H1 (cell line): Measurements from ENCODE around the gene SPP1. TPM values are rescaled to one million over a fixed set of nuclear protein-coding genes. Genes with fewer than 3 reads are reported as not detected.

Experiments used
- CTCF ChIA-PET: fragments of 300-600 bp; sonication (Branson Sonifier 250); formaldehyde crosslinking; loops from one replicate; lab custom pipeline; 2021; ENCODE audit not compliant: partially characterized antibody; lab: Charles Lee
- POLR2A ChIA-PET: fragments of 300-600 bp; sonication (Branson Sonifier 250); formaldehyde crosslinking; loops from one replicate; lab custom pipeline; 2021; ENCODE audit warnings: inconsistent platforms; ENCODE audit not compliant: partially characterized antibody; lab: Charles Lee
- DNase-seq, 2 experiments: peaks; one replicate each; pipeline versions ENCODE4 v3.0.0 to v3.0.0-alpha.2; 2010 to 2022; ENCODE audit warnings: low spot score in 2 of 2, low read depth in 1 of 2, mixed read lengths in 1 of 2
- FAIRE-seq: peaks from 2 replicates; lab custom pipeline; 2011; peaks lifted over from hg19 to GRCh38; lab: Jason Lieb, UNC
- H2AFZ ChIP-seq: 2 replicates; pipeline ENCODE4 v1.8.1; 2012; ENCODE audit warnings: low read length, inconsistent platforms
- H2AK5ac ChIP-seq: 2 replicates; pipeline ENCODE4 v1.6.1; 2013; ENCODE audit warnings: low read depth, low read length
- H2BK120ac ChIP-seq: replicated peaks from 2 replicates; pipeline ENCODE3; 2013; ENCODE audit warnings: low read depth, low read length, inconsistent platforms
- H2BK12ac ChIP-seq: 2 replicates; pipeline ENCODE4 v1.6.1; 2013; ENCODE audit warnings: low read depth, low read length
- H2BK15ac ChIP-seq: 2 replicates; pipeline ENCODE4 v1.6.1; 2013; ENCODE audit warnings: low read length
- H2BK20ac ChIP-seq: 2 replicates; pipeline ENCODE4 v1.6.1; 2013; ENCODE audit warnings: low read length
- H2BK5ac ChIP-seq: 2 replicates; pipeline ENCODE4 v1.6.1; 2013; ENCODE audit warnings: low read depth, low read length
- H3K14ac ChIP-seq: 2 replicates; pipeline ENCODE4 v1.6.1; 2013; ENCODE audit warnings: inconsistent platforms; ENCODE audit not compliant: insufficient read length
- H3K18ac ChIP-seq: 2 replicates; pipeline ENCODE4 v1.6.1; 2013; ENCODE audit warnings: low read length; ENCODE audit errors: extremely low read depth
- H3K23ac ChIP-seq: 2 replicates; pipeline ENCODE4 v1.6.1; 2013; ENCODE audit warnings: inconsistent platforms; ENCODE audit not compliant: insufficient read length
- H3K23me2 ChIP-seq: 2 replicates; pipeline ENCODE4 v1.6.1; 2013; ENCODE audit warnings: low read depth, low read length
- H3K27ac ChIP-seq: 2 replicates; pipeline ENCODE4 v1.6.1; 2011; ENCODE audit warnings: low read depth, low read length, inconsistent platforms
- H3K27me3 ChIP-seq, 4 experiments: replicated peaks in 1 of 4; 1 replicate in 1 of 4; 2 replicates in 3 of 4; pipeline versions ENCODE4 v1.6.1 to v1.8.1; 2011 to 2013; ENCODE audit warnings: low read length in 3 of 4, mild to moderate bottlenecking in 3 of 4, inconsistent platforms in 2 of 4, mixed read lengths in 2 of 4, moderate library complexity in 1 of 4; ENCODE audit not compliant: control insufficient read depth in 3 of 4, insufficient read depth in 3 of 4; ENCODE audit errors: extremely low read depth in 1 of 4
- H3K36me3 ChIP-seq, 4 experiments: 2 replicates each; pipeline versions ENCODE4 v1.6.1 to v1.8.1; 2011 to 2013; ENCODE audit warnings: mild to moderate bottlenecking in 4 of 4, low read length in 3 of 4, moderate library complexity in 2 of 4, control low read depth in 1 of 4, inconsistent platforms in 1 of 4; ENCODE audit not compliant: insufficient read depth in 4 of 4, control insufficient read depth in 2 of 4
- H3K4ac ChIP-seq: replicated peaks from 2 replicates; pipeline ENCODE3; 2013; ENCODE audit warnings: low read length, low read depth, mixed read lengths, inconsistent platforms; ENCODE audit not compliant: insufficient read length
- H3K4me1 ChIP-seq, 4 experiments: replicated peaks in 1 of 4; 1 replicate in 1 of 4; 2 replicates in 3 of 4; pipeline versions ENCODE4 v1.6.1 to v1.8.1; 2011 to 2013; ENCODE audit warnings: low read length in 3 of 4, inconsistent platforms in 2 of 4, mixed read lengths in 1 of 4; ENCODE audit not compliant: insufficient read depth in 4 of 4, control insufficient read depth in 3 of 4
- H3K4me2 ChIP-seq, 2 experiments: 2 replicates each; pipeline versions ENCODE4 v1.6.1 to v1.8.1; 2011 to 2013; ENCODE audit warnings: low read depth in 2 of 2, low read length in 2 of 2, control low read depth in 1 of 2, inconsistent platforms in 1 of 2, mild to moderate bottlenecking in 1 of 2; ENCODE audit not compliant: insufficient read depth in 1 of 2
- H3K4me3 ChIP-seq, 4 experiments: fragments of 200-600, 300-600 bp in 1 of 4; sonication (generic), shearing (Covaris generic), sonication (Bioruptor Twin) in 1 of 4; 2 replicates each; pipeline versions ENCODE4 v1.5.1 to v1.8.1; 2011 to 2016; ENCODE audit warnings: low read length in 4 of 4, low read depth in 3 of 4, control low read depth in 2 of 4, inconsistent platforms in 2 of 4, mild to moderate bottlenecking in 2 of 4, mixed read lengths in 1 of 4, moderate library complexity in 1 of 4; ENCODE audit not compliant: insufficient read depth in 2 of 4; ENCODE audit errors: extremely low read depth in 1 of 4
- H3K56ac ChIP-seq: replicated peaks from 2 replicates; pipeline ENCODE3; 2013; ENCODE audit warnings: low read depth, mild to moderate bottlenecking, mixed read lengths, low read length, inconsistent platforms; ENCODE audit not compliant: insufficient read length
- H3K79me1 ChIP-seq: 2 replicates; pipeline ENCODE4 v1.6.1; 2013; ENCODE audit warnings: low read depth, low read length, control low read depth
- H3K79me2 ChIP-seq, 2 experiments: 2 replicates each; pipeline versions ENCODE4 v1.6.1 to v1.8.1; 2012 to 2013; ENCODE audit warnings: low read length in 2 of 2, mild to moderate bottlenecking in 2 of 2, inconsistent platforms in 1 of 2; ENCODE audit not compliant: insufficient read depth in 2 of 2, control insufficient read depth in 1 of 2
- H3K9ac ChIP-seq, 4 experiments: replicated peaks in 1 of 4; 1 replicate in 1 of 4; 2 replicates in 3 of 4; pipeline versions ENCODE4 v1.6.1 to v1.8.1; 2011 to 2013; ENCODE audit warnings: low read depth in 3 of 4, low read length in 3 of 4, control low read depth in 2 of 4, mild to moderate bottlenecking in 2 of 4, moderate library complexity in 2 of 4, inconsistent platforms in 1 of 4; ENCODE audit errors: extremely low read depth in 1 of 4
- H3K9me3 ChIP-seq, 2 experiments: 2 replicates each; pipeline versions ENCODE4 v1.6.1 to v1.8.1; 2012 to 2013; ENCODE audit warnings: mild to moderate bottlenecking in 2 of 2, moderate library complexity in 2 of 2, control low read depth in 1 of 2, inconsistent platforms in 1 of 2, low read depth in 1 of 2, low read length in 1 of 2, mixed read lengths in 1 of 2; ENCODE audit not compliant: insufficient read depth in 2 of 2
- H4K20me1 ChIP-seq, 2 experiments: replicated peaks in 1 of 2; 2 replicates each; pipeline versions ENCODE3 to v1.8.1; 2011 to 2013; ENCODE audit warnings: inconsistent platforms in 2 of 2, low read length in 2 of 2, mild to moderate bottlenecking in 1 of 2; ENCODE audit not compliant: insufficient read depth in 2 of 2, control insufficient read depth in 1 of 2
- H4K5ac ChIP-seq: 2 replicates; pipeline ENCODE4 v1.6.1; 2013; ENCODE audit warnings: low read length, low read depth, mixed read lengths, inconsistent platforms; ENCODE audit not compliant: insufficient read length
- H4K8ac ChIP-seq: 2 replicates; pipeline ENCODE4 v1.8.0; 2013; ENCODE audit warnings: mild to moderate bottlenecking, moderate library complexity, low read length, inconsistent platforms; ENCODE audit not compliant: insufficient read depth; ENCODE audit errors: extremely low read depth
- H4K91ac ChIP-seq: replicated peaks from 2 replicates; pipeline ENCODE3; 2013; ENCODE audit warnings: low read length, mixed read lengths, inconsistent platforms; ENCODE audit not compliant: insufficient read length
- BCL11A ChIP-seq, 2 experiments: IDR thresholded peaks; one replicate each; pipeline ENCODE4 v1.6.1; 2011; ENCODE audit warnings: low read depth in 2 of 2, low read length in 2 of 2, mild to moderate bottlenecking in 2 of 2
- CBX8 ChIP-seq: fragments of 300-800, 300-1000 bp; sonication (generic); IDR thresholded peaks from 2 replicates; pipeline ENCODE4 v1.7.1; 2016; ENCODE audit warnings: low read depth, low read length, borderline replicate concordance
- CREB1 ChIP-seq: IDR thresholded peaks from 2 replicates; pipeline ENCODE4 v1.6.1; 2012; ENCODE audit warnings: inconsistent platforms
- HDAC2 ChIP-seq, 2 experiments: fragments of 300-600 bp in 1 of 2; sonication (generic) in 1 of 2; IDR thresholded peaks; 2 replicates each; pipeline ENCODE4 v1.6.1; 2011 to 2012; ENCODE audit warnings: low read depth in 2 of 2, low read length in 2 of 2, mild to moderate bottlenecking in 2 of 2, moderate library complexity in 2 of 2, borderline replicate concordance in 1 of 2, inconsistent platforms in 1 of 2
- JUN ChIP-seq: IDR thresholded peaks from 2 replicates; pipeline ENCODE4 v1.6.1; 2011; ENCODE audit warnings: low read depth, mild to moderate bottlenecking, improper control_type of control experiment, low read length
- KDM5A ChIP-seq: fragments of 200-600 bp; IDR thresholded peaks from 2 replicates; pipeline ENCODE4 v1.7.1; 2012; ENCODE audit warnings: mild to moderate bottlenecking, low read length, inconsistent platforms, mixed read lengths
- NANOG ChIP-seq: IDR thresholded peaks from 2 replicates; pipeline ENCODE4 v1.6.1; 2011; ENCODE audit warnings: low read length, low read depth, mild to moderate bottlenecking, inconsistent platforms; ENCODE audit not compliant: insufficient read depth, poor library complexity, severe bottlenecking
- NRF1 ChIP-seq: IDR thresholded peaks from 2 replicates; pipeline ENCODE4 v1.6.1; 2011; ENCODE audit warnings: mild to moderate bottlenecking, low read depth, low read length, improper control_type of control experiment
- PHF8 ChIP-seq: fragments of 200-600 bp; sonication (generic); conservative IDR thresholded peaks from 2 replicates; pipeline ENCODE4 v1.7.1; 2012; ENCODE audit warnings: low read depth, mild to moderate bottlenecking, inconsistent platforms, low read length, moderate library complexity
- POLR2A ChIP-seq, 2 experiments: IDR thresholded peaks; 1 replicate in 1 of 2; 2 replicates in 1 of 2; pipeline ENCODE4 v1.6.1; 2011; ENCODE audit warnings: low read depth in 2 of 2, low read length in 2 of 2, mild to moderate bottlenecking in 2 of 2; ENCODE audit errors: control extremely low read depth in 1 of 2
- RAD21 ChIP-seq, 2 experiments: IDR thresholded peaks in 1 of 2; conservative IDR thresholded peaks in 1 of 2; 2 replicates each; pipeline ENCODE4 v1.6.1; 2011; ENCODE audit warnings: low read depth in 2 of 2, low read length in 2 of 2, improper control_type of control experiment in 1 of 2, inconsistent platforms in 1 of 2, mild to moderate bottlenecking in 1 of 2, moderate library complexity in 1 of 2
- RXRA ChIP-seq: IDR thresholded peaks from 2 replicates; pipeline ENCODE4 v1.6.1; 2011; ENCODE audit warnings: low read depth, mild to moderate bottlenecking, low read length, moderate library complexity; ENCODE audit not compliant: insufficient read depth
- SUZ12 ChIP-seq: fragments of 200-600 bp; sonication (generic); IDR thresholded peaks from 2 replicates; pipeline ENCODE4 v1.6.1; 2012; ENCODE audit warnings: mild to moderate bottlenecking, inconsistent platforms, low read length, moderate library complexity, mixed read lengths
- TBP ChIP-seq: IDR thresholded peaks from 2 replicates; pipeline ENCODE4 v1.6.1; 2011; ENCODE audit warnings: low read depth, low read length, improper control_type of control experiment
- TEAD4 ChIP-seq: IDR thresholded peaks from 2 replicates; pipeline ENCODE4 v1.6.1; 2012; ENCODE audit warnings: low read depth, low read length, inconsistent platforms, mixed read lengths
- WGBS, 2 experiments: shearing (Covaris generic) in 1 of 2; methylation state at CpG; one replicate each; pipeline versions ENCODE4 v1.1.6 to v1.1.7; 2013 to 2015; ENCODE audit warnings: low lambda C conversion rate in 2 of 2, mixed read lengths in 2 of 2, inconsistent platforms in 1 of 2, low coverage in 1 of 2, missing lambda C conversion rate in 1 of 2; ENCODE audit not compliant: insufficient replicate concordance in 2 of 2, insufficient coverage in 1 of 2, insufficient read length in 1 of 2; ENCODE audit errors: extremely low coverage in 1 of 2, missing lambda C conversion rate in 1 of 2; 5-methylcytosine and 5-hydroxymethylcytosine counted together
- polyA plus RNA-seq, 7 experiments: library from polyadenylated mRNA; depleted of rRNA in 3 of 7; stranded (reverse) in 5 of 7; unstranded in 2 of 7; fragments of >200 nt in 5 of 7; fragments of 200-250 nt in 2 of 7; gene quantifications; 1 replicate in 5 of 7; 2 replicates in 1 of 7; 4 replicates in 1 of 7; pipeline versions ENCODE4 v1.2.1 to v1.2.3, GENCODE V29; 2011 to 2013; ENCODE audit warnings: missing spikeins in 2 of 7, mixed read lengths in 2 of 7
- total RNA-seq: library from RNA; stranded (reverse); fragmentation: NEBNext Ultra II Directional; extraction: Animal tissue kit (Norgen Biotek cat#: 25700); gene quantifications from 2 replicates; pipeline ENCODE4 v1.2.1, GENCODE V29; 2021

The SPP1 gene
- total and polyA plus RNA-seq, 2 of the 8 experiments (the other 6 are each of a cell fraction or from before 2014, with no cell fraction given), result 13.7 to 26.5 TPM

DNA sequence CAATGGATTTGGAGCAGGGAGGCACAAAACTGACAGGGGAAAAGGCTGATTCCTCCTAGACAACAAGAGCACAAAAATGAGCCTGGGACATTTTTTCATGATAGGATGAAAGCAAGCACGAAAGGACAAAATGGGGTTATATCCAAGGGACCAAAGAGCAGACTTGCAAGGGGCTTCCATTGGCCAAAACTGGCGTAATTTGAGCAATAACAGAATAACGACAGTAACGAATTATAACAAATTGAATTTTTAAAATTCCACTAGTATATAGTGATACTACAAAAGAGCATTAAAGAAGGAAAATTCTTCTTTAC lies 10.3 kb downstream of the SPP1 start:
- no peaks in the 10 kb centered on the region for H3K79me2 ChIP-seq
- FAIRE-seq, result no peak
- H2AK5ac ChIP-seq, result no peak overlapping the region
- no peak overlapping the region for H3K14ac ChIP-seq
- H4K5ac ChIP-seq, result no peak overlapping the region
- no peak overlapping the region for H4K8ac ChIP-seq
- no peak overlapping the region for H2BK15ac ChIP-seq
- POLR2A ChIA-PET, result interaction anchor here (1.0 to 1.8 kb wide), 7 partner anchors 12 to 84 kb away, joined by 3 to 6 read pairs (median 4); no protein-coding TSS in a partner anchor
- whole genome bisulfite sequencing, 2 experiments, result 57% methylated on average over 4 of the region's 4 CpGs; no CpG with 5 or more reads in 1 of the 2 experiments
- H2BK120ac ChIP-seq, result no peak overlapping the region
- H3K4me2 ChIP-seq, result no peak overlapping the region
- no peak overlapping the region for H2BK20ac ChIP-seq
- no peak overlapping the region for H2BK12ac ChIP-seq
- H4K20me1 ChIP-seq, result no peaks in the 10 kb centered on the region
- DNase-seq, result no peak
- H3K36me3 ChIP-seq, result no peaks in the 10 kb centered on the region
- no peak overlapping the region for H3K4me3 ChIP-seq
- no peak overlapping the region for H3K9ac ChIP-seq
- H3K23ac ChIP-seq, result no peak overlapping the region
- H3K18ac ChIP-seq, result no peak overlapping the region
- peaks cover 0 to 5% (median under 1%) of the 10 kb centered on the region in 4 experiments; a peak in 3 of 7 replicates for H3K4me1 ChIP-seq
- no peaks in the 10 kb centered on the region for H3K79me1 ChIP-seq
- CTCF ChIA-PET, result interaction anchor here (0.7 to 3.7 kb wide), 26 partner anchors 8 to 226 kb away, joined by 3 to 22 read pairs (median 4); partner anchors contain the start of gene SPP1
- no peak overlapping the region for H4K91ac ChIP-seq
- H3K27ac ChIP-seq, result no peak overlapping the region
- no peak overlapping the region for H3K56ac ChIP-seq
- H2AFZ ChIP-seq, result peak overlapping the region; percentile 48; the same call in 1 of the 2 replicates
- no peak overlapping the region for H2BK5ac ChIP-seq
- H3K23me2 ChIP-seq, result no peaks in the 10 kb centered on the region
- no peak overlapping the region for H3K4ac ChIP-seq
- no peaks in the 10 kb centered on the region for H3K27me3 ChIP-seq
- H3K9me3 ChIP-seq, result no peaks in the 10 kb centered on the region
- TF ChIP-seq CBX8, result no peak
- TF ChIP-seq TEAD4, result no peak
- no peak for TF ChIP-seq JUN
- TF ChIP-seq POLR2A (IDR thresholded peaks at IDR 0.05; ENCODE audit: control extremely low read depth in 1 of 2, low read depth in 2 of 2, low read length in 2 of 2), result no peak
- no peak for TF ChIP-seq SUZ12
- TF ChIP-seq CREB1, result no peak
- TF ChIP-seq NANOG, result no peak
- TF ChIP-seq PHF8, result no peak
- no peak for TF ChIP-seq RXRA
- TF ChIP-seq TBP, result no peak
- no peak for TF ChIP-seq NRF1
- no peak for TF ChIP-seq RAD21 (IDR thresholded peaks at IDR 0.05 in 1 of 2, conservative IDR thresholded peaks at IDR 0.05 in 1 of 2; ENCODE audit: low read depth in 2 of 2, low read length in 2 of 2)
- TF ChIP-seq KDM5A, result no peak
- no peak for TF ChIP-seq HDAC2 (IDR thresholded peaks at IDR 0.05; ENCODE audit: borderline replicate concordance in 1 of 2, low read depth in 2 of 2, low read length in 2 of 2)
- TF ChIP-seq BCL11A (IDR thresholded peaks at IDR 0.05; ENCODE audit: low read depth in 2 of 2, low read length in 2 of 2), result no peak
